Keratinocyte (primary cell): Measurements from ENCODE around the gene SLC6A7. TPM values are rescaled to one million over a fixed set of nuclear protein-coding genes. Genes with fewer than 3 reads are reported as not detected.
A peak's percentile ranks its signal among the peaks of the same experiment; 100 is the strongest.

Source experiments
- DNase-seq: peaks from one replicate; pipeline ENCODE4 v3.0.0-alpha.2; 2011; ENCODE audit warnings: low read depth, missing footprints, low spot score
- FAIRE-seq: peaks from 2 replicates; lab custom pipeline; 2011; peaks lifted over from hg19 to GRCh38; lab: Jason Lieb, UNC
- H2AFZ ChIP-seq: 2 replicates; pipeline ENCODE4 v1.6.0; 2012; ENCODE audit warnings: low read length, control low read depth, inconsistent platforms; ENCODE audit not compliant: control insufficient read depth
- H3K27ac ChIP-seq: 2 replicates; pipeline ENCODE4 v1.5.1; 2011; ENCODE audit warnings: low read length; ENCODE audit not compliant: control insufficient read depth, insufficient read depth
- H3K27me3 ChIP-seq: 3 replicates; pipeline ENCODE4 v1.6.0; 2011; ENCODE audit warnings: low read length; ENCODE audit not compliant: control insufficient read depth, insufficient read depth; ENCODE audit errors: extremely low read depth
- H3K36me3 ChIP-seq, 2 experiments: 2 replicates in 1 of 2; 3 replicates in 1 of 2; pipeline ENCODE4 v1.5.1; 2011; ENCODE audit warnings: low read length in 2 of 2, mild to moderate bottlenecking in 1 of 2; ENCODE audit not compliant: control insufficient read depth in 2 of 2, insufficient read depth in 2 of 2; ENCODE audit errors: extremely low read depth in 1 of 2
- H3K4me1 ChIP-seq: 3 replicates; pipeline ENCODE4 v1.5.1; 2011; ENCODE audit warnings: low read length; ENCODE audit not compliant: control insufficient read depth, insufficient read depth; ENCODE audit errors: extremely low read depth
- H3K4me2 ChIP-seq: 3 replicates; pipeline ENCODE4 v1.6.0; 2011; ENCODE audit warnings: low read depth, low read length; ENCODE audit not compliant: control insufficient read depth, insufficient read depth; ENCODE audit errors: extremely low read depth
- H3K4me3 ChIP-seq, 3 experiments: fragments of 200-600 bp in 1 of 3; sonication (generic) in 1 of 3; 2 replicates in 2 of 3; 3 replicates in 1 of 3; pipeline ENCODE4 v1.5.1; 2011 to 2016; ENCODE audit warnings: low read length in 3 of 3, mild to moderate bottlenecking in 3 of 3, control low read depth in 2 of 3, inconsistent platforms in 1 of 3, low read depth in 1 of 3, mixed read lengths in 1 of 3, mixed run types in 1 of 3, moderate library complexity in 1 of 3; ENCODE audit not compliant: control insufficient read depth in 2 of 3, insufficient read depth in 2 of 3; ENCODE audit errors: extremely low read depth in 1 of 3
- H3K79me2 ChIP-seq: 2 replicates; pipeline ENCODE4 v1.6.0; 2012; ENCODE audit warnings: low read length; ENCODE audit not compliant: control insufficient read depth, insufficient read depth
- H3K9ac ChIP-seq: 3 replicates; pipeline ENCODE4 v1.6.0; 2011; ENCODE audit warnings: low read length; ENCODE audit not compliant: control insufficient read depth, insufficient read depth; ENCODE audit errors: extremely low read depth
- H3K9me1 ChIP-seq: 3 replicates; pipeline ENCODE4 v1.6.0; 2011; ENCODE audit warnings: low read length; ENCODE audit not compliant: control insufficient read depth, insufficient read depth; ENCODE audit errors: extremely low read depth
- H3K9me3 ChIP-seq: 2 replicates; pipeline ENCODE4 v1.5.1; 2012; ENCODE audit warnings: low read depth, low read length; ENCODE audit not compliant: control insufficient read depth
- H4K20me1 ChIP-seq: 3 replicates; pipeline ENCODE4 v1.6.0; 2011; ENCODE audit warnings: low read length; ENCODE audit not compliant: control insufficient read depth, insufficient read depth; ENCODE audit errors: extremely low read depth
- CTCF ChIP-seq, 3 experiments: IDR thresholded peaks in 1 of 3; conservative IDR thresholded peaks in 1 of 3; optimal IDR thresholded peaks in 1 of 3; 2 replicates in 2 of 3; 3 replicates in 1 of 3; pipeline versions ENCODE3 to v1.5.1; 2011; ENCODE audit warnings: low read length in 3 of 3, mild to moderate bottlenecking in 3 of 3, moderate library complexity in 2 of 3, control low read depth in 1 of 3, inconsistent platforms in 1 of 3; ENCODE audit not compliant: insufficient read depth in 2 of 3; ENCODE audit errors: extremely low read depth in 1 of 3
- EZH2 ChIP-seq: IDR thresholded peaks from one replicate; pipeline ENCODE4 v1.6.1; 2012; ENCODE audit warnings: inconsistent platforms, mild to moderate bottlenecking, low read length, moderate library complexity
- dilution Hi-C: fragments of 300-500 bp; cut with MboI; formaldehyde crosslinking; loops from one replicate; pipeline ENCODE4 v1.7.0; 2020; ENCODE audit warnings: low sequenced_read_pairs; ENCODE audit not compliant: extremely low pct_ligation_motif_present
- polyA plus RNA-seq, 5 experiments: library from polyadenylated mRNA; depleted of rRNA in 3 of 5; stranded (reverse) in 3 of 5; stranded (forward) in 1 of 5; unstranded in 1 of 5; fragments of >200 nt; gene quantifications; 1 replicate in 1 of 5; 2 replicates in 3 of 5; 3 replicates in 1 of 5; pipeline versions ENCODE4 v1.2.1 to v1.2.3, GENCODE V29; 2011 to 2012; ENCODE audit warnings: missing spikeins in 2 of 5, low read depth in 1 of 5, low replicate concordance in 1 of 5

SLC6A7 gene
- polyA plus RNA-seq, 1 donor (not counting 4 experiments of a cell fraction or from before 2014, with no cell fraction given): not detected

GRCh38 chr5:150255659-150256409 is 66.0 kb downstream of the SLC6A7 start:
- FAIRE-seq: no peak
- H3K9me1 ChIP-seq: no peaks in the 10 kb centered on the region

GRCh38 chr5:150256410-150257064 is 66.7 kb downstream of the SLC6A7 start:
- TF ChIP-seq CTCF (optimal IDR thresholded peaks at IDR 0.05 in 1 of 3, IDR thresholded peaks at IDR 0.05 in 1 of 3, conservative IDR thresholded peaks at IDR 0.05 in 1 of 3; ENCODE audit: extremely low read depth in 1 of 3, insufficient read depth in 2 of 3, low read length in 3 of 3) (peak in 1 of 3 experiments; percentile 16), EZH2 (no peak)
- Histone ChIP-seq H3K4me2 (no peak overlapping the region), H3K9me3 (no peaks in the 10 kb centered on the region), H2AFZ (no peak overlapping the region), H3K4me1 (no peaks in the 10 kb centered on the region), H3K9ac (no peak overlapping the region), H3K27me3 (no peaks in the 10 kb centered on the region), H3K27ac (no peak overlapping the region), H3K79me2 (no peaks in the 10 kb centered on the region), H3K4me3 (no peak overlapping the region), H3K36me3 (no peaks in the 10 kb centered on the region), H4K20me1 (no peaks in the 10 kb centered on the region), H3K9me1 (no peaks in the 10 kb centered on the region)
- DNase-seq (no peak), FAIRE-seq (no peak)
- dilution Hi-C loops: no loop called here

More at GRCh38 chr5:150255659-150256409, 66.0 kb downstream of the SLC6A7 start:
- H3K27me3 ChIP-seq: no peaks in the 10 kb centered on the region
- H3K36me3 ChIP-seq: no peaks in the 10 kb centered on the region
- H3K4me1 ChIP-seq: no peaks in the 10 kb centered on the region
- TF ChIP-seq CTCF (optimal IDR thresholded peaks at IDR 0.05 in 1 of 3, IDR thresholded peaks at IDR 0.05 in 1 of 3, conservative IDR thresholded peaks at IDR 0.05 in 1 of 3; ENCODE audit: extremely low read depth in 1 of 3, insufficient read depth in 2 of 3, low read length in 3 of 3): no peak
- no peak for TF ChIP-seq EZH2
- DNase-seq: no peak
- no peak overlapping the region for H3K4me3 ChIP-seq
- H2AFZ ChIP-seq: no peak overlapping the region
- no peaks in the 10 kb centered on the region for H3K9me3 ChIP-seq
- H3K4me2 ChIP-seq: no peak overlapping the region
- H3K27ac ChIP-seq: no peak overlapping the region
- H4K20me1 ChIP-seq: no peaks in the 10 kb centered on the region
- H3K9ac ChIP-seq: no peak overlapping the region
- dilution Hi-C loops: no loop called here
- no peaks in the 10 kb centered on the region for H3K79me2 ChIP-seq
